Endothelial cell of umbilical vein (primary cell): ENCODE measurements around the gene TRIM46. TPM values are rescaled to one million over a fixed set of nuclear protein-coding genes. Genes with fewer than 3 reads are reported as not detected.

Experiments
- BruUV-seq: library from RNA; stranded (reverse); fragments of 400-500 nt; replicated peaks from 2 replicates; lab custom pipeline; 2021; lab: Mats Ljungman, UMichigan
- CTCF ChIA-PET: fragments of 300-600, 350-600 bp; sonication (Branson Sonifier 250); formaldehyde crosslinking; loops from one replicate; lab custom pipeline; 2021; ENCODE audit warnings: antibody characterized with exemption, inconsistent platforms; lab: Charles Lee
- POLR2A ChIA-PET: fragments of 300-600, 350-600 bp; sonication (Branson Sonifier 250); formaldehyde crosslinking; loops from one replicate; lab custom pipeline; 2021; ENCODE audit warnings: antibody characterized with exemption, inconsistent platforms; lab: Charles Lee
- DNase-seq: peaks from one replicate; pipeline ENCODE4 v3.0.0-alpha.2; 2011; ENCODE audit warnings: low read depth, low spot score
- FAIRE-seq: peaks from 2 replicates; lab custom pipeline; 2011; peaks lifted over from hg19 to GRCh38; lab: Jason Lieb, UNC
- H2AFZ ChIP-seq: 2 replicates; pipeline ENCODE4 v1.6.0; 2012; ENCODE audit warnings: low read depth, low read length, control low read depth, inconsistent platforms
- H3K27ac ChIP-seq: 2 replicates; pipeline ENCODE4 v1.5.1; 2011; ENCODE audit warnings: low read depth, mild to moderate bottlenecking, control low read depth, low read length, moderate library complexity; ENCODE audit not compliant: insufficient read depth
- H3K27me3 ChIP-seq, 2 experiments: 2 replicates each; pipeline versions ENCODE4 v1.6.0 to v1.6.1; 2011; ENCODE audit warnings: low read length in 2 of 2, mixed read lengths in 1 of 2; ENCODE audit not compliant: control insufficient read depth in 2 of 2, insufficient read depth in 2 of 2
- H3K36me3 ChIP-seq, 2 experiments: 2 replicates in 1 of 2; 3 replicates in 1 of 2; pipeline ENCODE4 v1.5.1; 2011; ENCODE audit warnings: low read length in 2 of 2, mild to moderate bottlenecking in 1 of 2, moderate library complexity in 1 of 2; ENCODE audit not compliant: control insufficient read depth in 2 of 2, insufficient read depth in 2 of 2; ENCODE audit errors: extremely low read depth in 1 of 2
- H3K4me1 ChIP-seq: 3 replicates; pipeline ENCODE4 v1.5.1; 2011; ENCODE audit warnings: mild to moderate bottlenecking, low read length; ENCODE audit not compliant: control insufficient read depth, insufficient read depth; ENCODE audit errors: extremely low read depth
- H3K4me2 ChIP-seq: 2 replicates; pipeline ENCODE4 v1.6.1; 2011; ENCODE audit warnings: low read length, control low read depth, mixed read lengths; ENCODE audit not compliant: insufficient read depth
- H3K4me3 ChIP-seq, 3 experiments: fragments of 200-600 bp in 1 of 3; sonication (generic), shearing (Covaris generic) in 1 of 3; replicated peaks in 1 of 3; 2 replicates each; pipeline ENCODE4 v1.5.1; 2011 to 2016; ENCODE audit warnings: control low read depth in 3 of 3, low read length in 3 of 3, mild to moderate bottlenecking in 2 of 3, inconsistent platforms in 1 of 3, low read depth in 1 of 3, moderate library complexity in 1 of 3; ENCODE audit not compliant: insufficient read depth in 1 of 3
- H3K79me2 ChIP-seq: 2 replicates; pipeline ENCODE4 v1.6.0; 2012; ENCODE audit warnings: low read length, inconsistent platforms; ENCODE audit not compliant: control insufficient read depth, insufficient read depth
- H3K9ac ChIP-seq: replicated peaks from 2 replicates; pipeline ENCODE3; 2011; ENCODE audit warnings: low read length, control low read depth; ENCODE audit not compliant: insufficient read depth; ENCODE audit errors: extremely low read depth
- H3K9me1 ChIP-seq: replicated peaks from 3 replicates; pipeline ENCODE4 v1.6.0; 2011; ENCODE audit warnings: mild to moderate bottlenecking, low read length; ENCODE audit not compliant: control insufficient read depth, insufficient read depth; ENCODE audit errors: extremely low read depth
- H3K9me3 ChIP-seq: replicated peaks from 2 replicates; pipeline ENCODE4 v1.5.1; 2012; ENCODE audit warnings: low read length, inconsistent platforms; ENCODE audit not compliant: control insufficient read depth, insufficient read depth
- H4K20me1 ChIP-seq: replicated peaks from 2 replicates; pipeline ENCODE3; 2011; ENCODE audit warnings: mild to moderate bottlenecking, low read length; ENCODE audit not compliant: control insufficient read depth, insufficient read depth; ENCODE audit errors: extremely low read depth
- EZH2 ChIP-seq: IDR thresholded peaks from 2 replicates; pipeline ENCODE4 v1.6.1; 2012; ENCODE audit warnings: borderline replicate concordance, low read depth, mild to moderate bottlenecking, moderate library complexity, low read length, inconsistent platforms; ENCODE audit not compliant: severe bottlenecking
- FOS ChIP-seq: IDR thresholded peaks from 2 replicates; pipeline ENCODE4 v1.6.1; 2011; ENCODE audit warnings: mild to moderate bottlenecking, low read length, moderate library complexity, borderline replicate concordance; ENCODE audit not compliant: insufficient read depth
- GATA2 ChIP-seq: IDR thresholded peaks from 2 replicates; pipeline ENCODE4 v1.7.0; 2011; ENCODE audit warnings: low read depth, mild to moderate bottlenecking, moderate library complexity, mixed read lengths, low read length; ENCODE audit not compliant: insufficient read length, insufficient read depth
- MYC ChIP-seq: IDR thresholded peaks from one replicate; pipeline ENCODE4 v1.6.1; 2011; ENCODE audit warnings: mild to moderate bottlenecking, low read depth, low read length
- POLR2A ChIP-seq: IDR thresholded peaks from 2 replicates; pipeline ENCODE4 v1.6.1; 2012; ENCODE audit warnings: low read depth, mild to moderate bottlenecking, control low read depth, low read length
- POLR2AphosphoS5 ChIP-seq: IDR thresholded peaks from 2 replicates; pipeline ENCODE4 v1.6.1; 2012; ENCODE audit warnings: low read depth, mild to moderate bottlenecking, control low read depth, low read length, moderate library complexity; ENCODE audit not compliant: insufficient read depth
- dilution Hi-C: fragments of 300-500 bp; cut with MboI; formaldehyde crosslinking; loops from one replicate; pipeline ENCODE4 v1.15.0; 2019; ENCODE audit warnings: low sequenced_read_pairs; ENCODE audit not compliant: extremely low pct_ligation_motif_present
- intact Hi-C: fragments of 100-400 bp; cut with micrococcal nuclease; formaldehyde crosslinking; loops from one replicate; pipeline ENCODE4 v1.10.0; 2022
- polyA plus RNA-seq, 4 experiments: library from polyadenylated mRNA; depleted of rRNA in 3 of 4; stranded (reverse) in 3 of 4; unstranded in 1 of 4; fragments of >200 nt; gene quantifications; 2 replicates each; pipeline versions ENCODE4 v1.2.1 to v1.2.3, GENCODE V29; 2011 to 2012; ENCODE audit warnings: missing spikeins in 1 of 4
- total RNA-seq: library from RNA; stranded (reverse); gene quantifications from 2 replicates; pipeline ENCODE4 v1.2.3, GENCODE V29; 2021
- TF ChIP-seq, protein P1 (sequence below): IDR thresholded peaks from 2 replicates; pipeline ENCODE4 v1.6.1; 2011; ENCODE audit not compliant: insufficient read depth, insufficient read length
- TF ChIP-seq, protein P2 (sequence below), 2 donors: IDR thresholded peaks; 1 replicate in 1 of 2; 2 replicates in 1 of 2; pipeline ENCODE4 v1.5.1; 2011; ENCODE audit warnings: low read length in 2 of 2, mild to moderate bottlenecking in 2 of 2, moderate library complexity in 2 of 2, control low read depth in 1 of 2, inconsistent platforms in 1 of 2, low read depth in 1 of 2; ENCODE audit not compliant: insufficient read depth in 1 of 2; ENCODE audit errors: extremely low read depth in 1 of 2

TRIM46 gene
- total and polyA plus RNA-seq, 2 donors (not counting 3 experiments of a cell fraction or from before 2014, with no cell fraction given): 9.5 to 10.0 TPM

DNA sequence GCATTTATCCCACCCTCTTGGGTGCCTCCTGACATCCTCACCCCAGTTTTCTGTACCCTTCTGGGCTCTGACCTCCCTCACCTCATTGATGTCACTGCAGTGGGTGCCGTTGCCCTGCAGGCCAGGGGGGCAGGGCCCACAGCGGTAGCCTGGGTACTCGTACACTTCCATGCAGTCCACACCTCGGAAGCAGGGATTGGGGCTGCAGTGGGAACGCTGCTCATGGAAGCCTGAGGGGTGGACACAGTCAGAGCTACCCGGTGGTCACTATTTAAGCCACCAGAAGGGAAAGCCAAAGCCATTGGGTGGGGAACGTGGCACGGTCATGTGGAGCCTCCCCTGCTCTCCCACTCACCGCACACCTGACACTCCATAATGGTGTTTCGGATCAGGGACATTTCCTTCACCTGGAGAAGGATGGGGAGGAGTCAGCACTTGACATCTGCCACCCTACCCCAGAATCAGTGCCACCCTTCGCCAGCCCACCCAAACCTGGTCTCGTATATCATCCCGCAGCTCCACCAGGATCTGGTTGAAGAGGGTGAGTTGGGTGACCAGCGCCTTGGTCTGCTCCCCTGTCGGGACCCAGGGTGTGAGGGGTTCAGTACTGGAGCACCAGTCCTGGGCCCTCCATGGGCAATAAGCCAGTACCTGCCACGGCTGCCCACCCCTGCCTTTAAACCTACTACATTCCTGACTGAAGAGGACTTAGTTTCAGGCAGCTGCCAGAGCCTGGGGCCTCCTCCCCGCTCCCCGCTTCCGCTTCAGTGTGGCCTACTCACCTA, 29.3 kb downstream of the TRIM46 start:
- FAIRE-seq (no peak), DNase-seq (no peak)
- Histone ChIP-seq H3K9me3 (no peaks in the 10 kb centered on the region), H4K20me1 (no peaks in the 10 kb centered on the region), H3K9me1 (no peaks in the 10 kb centered on the region), H3K27ac (no peak overlapping the region), H3K36me3 (peaks cover 0 to 2% of the 10 kb centered on the region in 2 experiments), H3K4me3 (no peak overlapping the region), H3K79me2 (no peaks in the 10 kb centered on the region), H3K27me3 (no peaks in the 10 kb centered on the region), H3K9ac (no peak overlapping the region), H3K4me2 (no peak overlapping the region), H3K4me1 (peaks cover 10% of the 10 kb centered on the region), H2AFZ (no peak overlapping the region)
- intact Hi-C loops: no loop called here
- TF ChIP-seq POLR2A (no peak), EZH2 (no peak), GATA2 (no peak), MYC (no peak), FOS (no peak), POLR2AphosphoS5 (no peak)
- TF ChIP-seq, protein P1, sequence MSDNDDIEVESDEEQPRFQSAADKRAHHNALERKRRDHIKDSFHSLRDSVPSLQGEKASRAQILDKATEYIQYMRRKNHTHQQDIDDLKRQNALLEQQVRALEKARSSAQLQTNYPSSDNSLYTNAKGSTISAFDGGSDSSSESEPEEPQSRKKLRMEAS: no peak
- TF ChIP-seq, protein P2, sequence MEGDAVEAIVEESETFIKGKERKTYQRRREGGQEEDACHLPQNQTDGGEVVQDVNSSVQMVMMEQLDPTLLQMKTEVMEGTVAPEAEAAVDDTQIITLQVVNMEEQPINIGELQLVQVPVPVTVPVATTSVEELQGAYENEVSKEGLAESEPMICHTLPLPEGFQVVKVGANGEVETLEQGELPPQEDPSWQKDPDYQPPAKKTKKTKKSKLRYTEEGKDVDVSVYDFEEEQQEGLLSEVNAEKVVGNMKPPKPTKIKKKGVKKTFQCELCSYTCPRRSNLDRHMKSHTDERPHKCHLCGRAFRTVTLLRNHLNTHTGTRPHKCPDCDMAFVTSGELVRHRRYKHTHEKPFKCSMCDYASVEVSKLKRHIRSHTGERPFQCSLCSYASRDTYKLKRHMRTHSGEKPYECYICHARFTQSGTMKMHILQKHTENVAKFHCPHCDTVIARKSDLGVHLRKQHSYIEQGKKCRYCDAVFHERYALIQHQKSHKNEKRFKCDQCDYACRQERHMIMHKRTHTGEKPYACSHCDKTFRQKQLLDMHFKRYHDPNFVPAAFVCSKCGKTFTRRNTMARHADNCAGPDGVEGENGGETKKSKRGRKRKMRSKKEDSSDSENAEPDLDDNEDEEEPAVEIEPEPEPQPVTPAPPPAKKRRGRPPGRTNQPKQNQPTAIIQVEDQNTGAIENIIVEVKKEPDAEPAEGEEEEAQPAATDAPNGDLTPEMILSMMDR (IDR thresholded peaks at IDR 0.05; ENCODE audit: extremely low read depth in 1 of 2, insufficient read depth in 1 of 2, low read depth in 1 of 2, low read length in 2 of 2): no peak
- BruUV-seq: no TSS peak
- dilution Hi-C loops: no loop called here
- POLR2A ChIA-PET: no interaction called here
- CTCF ChIA-PET: interaction anchor here (0.7 to 1.6 kb wide), 4 partner anchors 9 to 41 kb away, joined by 3 to 8 read pairs (median 4); no protein-coding TSS in a partner anchor
